Measurements from ENCODE around the gene INPP4B. TPM values are rescaled to one million over a fixed set of nuclear protein-coding genes. Genes with fewer than 3 reads are reported as not detected.

INPP4B gene
- total and polyA plus RNA-seq, 2 experiments from 2014 or later = 4.6 to 5.5 TPM

DNA sequence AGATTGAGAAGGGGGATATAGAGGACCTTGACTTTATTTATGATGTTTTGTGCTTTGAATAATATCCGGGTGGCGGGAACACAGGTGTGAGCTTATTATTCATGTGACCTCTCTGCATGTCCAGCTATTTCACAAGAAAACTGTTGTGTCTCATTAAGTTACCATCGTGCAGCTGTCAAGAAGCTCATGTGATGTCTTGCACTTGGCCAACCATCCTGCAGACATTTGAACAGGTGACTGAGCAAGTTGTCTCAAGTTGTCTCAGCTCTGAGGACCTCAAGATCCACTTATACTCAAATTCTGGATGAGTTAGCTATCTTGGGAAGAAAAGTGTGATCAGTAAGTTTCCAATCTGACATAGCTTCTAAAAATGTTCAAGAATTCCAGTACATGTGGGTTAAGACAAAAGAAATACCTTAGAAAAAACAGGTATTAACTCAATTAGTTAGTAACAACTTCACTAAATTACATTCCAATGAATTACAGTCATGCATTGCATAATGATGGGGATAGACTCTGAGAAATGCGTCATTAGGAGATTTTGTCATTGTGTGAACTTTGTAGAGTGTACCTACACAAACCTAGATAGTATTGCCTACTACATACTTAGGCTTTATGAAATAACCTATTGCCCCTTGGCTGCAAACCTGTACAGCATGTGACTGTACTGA is 462.2 kb downstream of the INPP4B start:
- Histone ChIP-seq H3K9me3 (ENCODE audit: low read depth) (no peaks in the 10 kb centered on the region), H3K27me3 (no peaks in the 10 kb centered on the region), H3K27ac (no peak overlapping the region), H3K4me3 (no peak overlapping the region), H3K4me1 (ENCODE audit: low read depth) (peaks cover 17% of the 10 kb centered on the region), H3K36me3 (no peaks in the 10 kb centered on the region)
- no peak for DNase-seq (ENCODE audit: low read depth in 1 of 2, low spot score in 1 of 2)
- TF ChIP-seq, protein P1, sequence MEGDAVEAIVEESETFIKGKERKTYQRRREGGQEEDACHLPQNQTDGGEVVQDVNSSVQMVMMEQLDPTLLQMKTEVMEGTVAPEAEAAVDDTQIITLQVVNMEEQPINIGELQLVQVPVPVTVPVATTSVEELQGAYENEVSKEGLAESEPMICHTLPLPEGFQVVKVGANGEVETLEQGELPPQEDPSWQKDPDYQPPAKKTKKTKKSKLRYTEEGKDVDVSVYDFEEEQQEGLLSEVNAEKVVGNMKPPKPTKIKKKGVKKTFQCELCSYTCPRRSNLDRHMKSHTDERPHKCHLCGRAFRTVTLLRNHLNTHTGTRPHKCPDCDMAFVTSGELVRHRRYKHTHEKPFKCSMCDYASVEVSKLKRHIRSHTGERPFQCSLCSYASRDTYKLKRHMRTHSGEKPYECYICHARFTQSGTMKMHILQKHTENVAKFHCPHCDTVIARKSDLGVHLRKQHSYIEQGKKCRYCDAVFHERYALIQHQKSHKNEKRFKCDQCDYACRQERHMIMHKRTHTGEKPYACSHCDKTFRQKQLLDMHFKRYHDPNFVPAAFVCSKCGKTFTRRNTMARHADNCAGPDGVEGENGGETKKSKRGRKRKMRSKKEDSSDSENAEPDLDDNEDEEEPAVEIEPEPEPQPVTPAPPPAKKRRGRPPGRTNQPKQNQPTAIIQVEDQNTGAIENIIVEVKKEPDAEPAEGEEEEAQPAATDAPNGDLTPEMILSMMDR (IDR thresholded peaks at IDR 0.05; ENCODE audit: low read depth, low read length) = no peak

- Histone ChIP-seq H3K4me1 (ENCODE audit: low read depth) (peaks cover 17% of the 10 kb centered on the region), H3K27ac (no peak overlapping the region), H3K9me3 (ENCODE audit: low read depth) (no peaks in the 10 kb centered on the region), H3K36me3 (no peaks in the 10 kb centered on the region), H3K27me3 (no peaks in the 10 kb centered on the region), H3K4me3 (no peak overlapping the region)
- no peak for DNase-seq (ENCODE audit: low read depth in 1 of 2, low spot score in 1 of 2)
- TF ChIP-seq, protein P1 (IDR thresholded peaks at IDR 0.05; ENCODE audit: low read depth, low read length) = no peak
These were observed 462.7 kb downstream of the INPP4B start for GRCh38 chr4:142383354-142383753.

DNA sequence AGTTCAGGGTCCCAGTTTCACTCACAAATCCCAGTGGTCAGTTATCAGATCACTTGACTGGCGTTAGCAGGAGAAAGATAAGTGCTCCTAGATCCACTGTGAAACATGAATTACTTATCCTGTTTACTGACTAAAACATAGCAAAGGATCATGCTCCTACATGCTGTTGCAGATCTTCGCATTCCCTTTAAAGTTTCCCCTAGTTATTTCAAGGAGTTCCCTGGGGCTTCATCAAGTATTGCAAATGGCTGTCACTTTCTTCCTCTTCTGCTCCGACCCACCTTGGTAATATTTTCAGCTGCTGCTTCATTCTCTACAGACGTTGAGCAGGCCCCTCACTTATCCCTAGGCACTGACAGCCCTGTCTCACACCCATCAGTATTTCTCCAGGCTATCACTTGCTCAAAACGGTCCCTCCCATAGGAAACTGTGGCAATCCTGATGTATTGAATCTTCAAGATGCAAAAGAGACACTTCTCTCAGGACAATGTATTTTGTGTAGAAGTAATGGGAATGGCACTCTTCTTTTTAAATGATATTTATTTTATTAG is 466.0 kb downstream of the INPP4B start:
- Histone ChIP-seq H3K4me3 (no peak overlapping the region), H3K9me3 (ENCODE audit: low read depth) (no peaks in the 10 kb centered on the region), H3K27me3 (no peaks in the 10 kb centered on the region), H3K27ac (peak overlapping the region; percentile 78), H3K36me3 (no peaks in the 10 kb centered on the region), H3K4me1 (ENCODE audit: low read depth) (peaks cover 47% of the 10 kb centered on the region)
- TF ChIP-seq, protein P1 (IDR thresholded peaks at IDR 0.05; ENCODE audit: low read depth, low read length) = no peak
- DNase-seq (ENCODE audit: low read depth in 1 of 2, low spot score in 1 of 2) = peak in 1 of 2 donors; percentile 35

- Histone ChIP-seq H3K4me3 (no peak overlapping the region), H3K4me1 (ENCODE audit: low read depth) (peaks cover 52% of the 10 kb centered on the region), H3K27me3 (no peaks in the 10 kb centered on the region), H3K9me3 (ENCODE audit: low read depth) (no peaks in the 10 kb centered on the region), H3K36me3 (no peaks in the 10 kb centered on the region), H3K27ac (peak overlapping the region; percentile 78)
- TF ChIP-seq, protein P1 (IDR thresholded peaks at IDR 0.05; ENCODE audit: low read depth, low read length) = no peak
- DNase-seq (ENCODE audit: low read depth in 1 of 2, low spot score in 1 of 2) = peak in 1 of 2 donors; percentile 64
These were observed 466.6 kb downstream of the INPP4B start for GRCh38 chr4:142379277-142380051.

DNA sequence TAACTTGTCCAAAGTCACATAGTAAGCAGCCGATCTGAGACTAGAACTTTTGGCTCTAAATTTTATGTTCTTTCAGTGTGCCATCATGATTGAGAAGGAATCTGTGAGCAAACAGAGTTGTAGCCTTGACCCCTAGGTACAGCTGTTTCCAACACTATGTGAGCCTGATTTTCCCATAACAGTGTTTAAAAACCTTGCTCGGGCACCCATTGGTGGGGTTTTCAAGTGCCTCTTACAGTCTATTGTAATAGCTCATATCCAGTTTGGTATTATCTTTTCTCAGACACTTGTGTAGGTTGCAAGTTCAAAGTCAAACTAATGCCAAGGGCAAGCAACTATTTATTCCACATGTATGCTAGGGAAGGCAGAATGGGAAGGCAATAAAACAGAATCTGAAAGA is 467.9 kb downstream of the INPP4B start:
- Histone ChIP-seq H3K27ac (no peak overlapping the region), H3K4me1 (ENCODE audit: low read depth) (peaks cover 52% of the 10 kb centered on the region), H3K4me3 (no peak overlapping the region), H3K9me3 (ENCODE audit: low read depth) (no peaks in the 10 kb centered on the region), H3K27me3 (no peaks in the 10 kb centered on the region), H3K36me3 (no peaks in the 10 kb centered on the region)
- TF ChIP-seq, protein P1 (IDR thresholded peaks at IDR 0.05; ENCODE audit: low read depth, low read length) = no peak
- DNase-seq (ENCODE audit: low read depth in 1 of 2, low spot score in 1 of 2) = no peak
